DOHH2 (cell line): ENCODE measurements around the gene DLK1.

Source experiments
- H3F3A ChIP-seq: fragments of 200-600 bp; sonication (generic), shearing (Covaris generic); 2 replicates; pipeline ENCODE4 v1.6.0; 2016; ENCODE audit warnings: antibody characterized with exemption, mild to moderate bottlenecking; ENCODE audit not compliant: control insufficient read depth, insufficient read depth
- H3K27ac ChIP-seq: fragments of 200-600 bp; sonication (generic); 2 replicates; pipeline ENCODE4 v1.5.1; 2014; ENCODE audit warnings: low read depth, mild to moderate bottlenecking, low read length, moderate library complexity
- H3K27me3 ChIP-seq: fragments of 200-600 bp; sonication (generic); 2 replicates; pipeline ENCODE4 v1.6.1; 2014; ENCODE audit warnings: mild to moderate bottlenecking, low read length, mixed read lengths; ENCODE audit not compliant: control insufficient read depth
- H3K36me3 ChIP-seq: fragments of 200-600 bp; sonication (generic); 2 replicates; pipeline ENCODE4 v1.6.1; 2014; ENCODE audit warnings: mild to moderate bottlenecking, low read length, moderate library complexity, mixed read lengths; ENCODE audit not compliant: control insufficient read depth
- H3K4me1 ChIP-seq: fragments of 200-600 bp; sonication (generic); 2 replicates; pipeline ENCODE4 v1.6.1; 2014; ENCODE audit warnings: mild to moderate bottlenecking, low read length, mixed read lengths; ENCODE audit not compliant: control insufficient read depth
- H3K4me2 ChIP-seq: fragments of 200-600 bp; sonication (generic); 2 replicates; pipeline ENCODE4 v1.6.0; 2014; ENCODE audit warnings: mild to moderate bottlenecking, low read length, moderate library complexity
- H3K4me3 ChIP-seq: fragments of 200-600 bp; sonication (generic); 2 replicates; pipeline ENCODE4 v1.5.1; 2014; ENCODE audit warnings: mild to moderate bottlenecking, low read length, mixed read lengths
- H3K79me2 ChIP-seq: fragments of 200-600 bp; sonication (generic); 2 replicates; pipeline ENCODE4 v1.6.1; 2014; ENCODE audit warnings: mild to moderate bottlenecking, low read length, mixed read lengths; ENCODE audit not compliant: control insufficient read depth
- H3K9me2 ChIP-seq: fragments of 200-600 bp; sonication (generic); replicated peaks from 2 replicates; pipeline ENCODE4 v1.6.1; 2014; ENCODE audit warnings: mild to moderate bottlenecking, low read length, mixed read lengths; ENCODE audit not compliant: control insufficient read depth
- H3K9me3 ChIP-seq: fragments of 200-600 bp; sonication (generic); 2 replicates; pipeline ENCODE4 v1.6.1; 2014; ENCODE audit warnings: antibody characterized with exemption, low read length, mixed read lengths; ENCODE audit not compliant: control insufficient read depth, insufficient read depth
- H4K20me1 ChIP-seq: fragments of 200-600 bp; sonication (generic); 2 replicates; pipeline ENCODE4 v1.6.0; 2014; ENCODE audit warnings: low read depth, mild to moderate bottlenecking, antibody characterized with exemption, low read length, moderate library complexity; ENCODE audit not compliant: control insufficient read depth, insufficient read depth
- EZH2phosphoT487 ChIP-seq: fragments of 200-600 bp; sonication (generic); IDR thresholded peaks from 2 replicates; pipeline ENCODE4 v1.6.1; 2017; ENCODE audit warnings: borderline replicate concordance, mild to moderate bottlenecking, antibody characterized with exemption, low read length, moderate library complexity, mixed read lengths
- TF ChIP-seq, protein P1 (sequence below): fragments of 200-600 bp; sonication (generic); IDR thresholded peaks from one replicate; pipeline ENCODE4 v1.5.1; 2014; ENCODE audit warnings: antibody characterized with exemption, mild to moderate bottlenecking, low read depth, low read length; ENCODE audit not compliant: poor library complexity, severe bottlenecking

Gene DLK1

DNA sequence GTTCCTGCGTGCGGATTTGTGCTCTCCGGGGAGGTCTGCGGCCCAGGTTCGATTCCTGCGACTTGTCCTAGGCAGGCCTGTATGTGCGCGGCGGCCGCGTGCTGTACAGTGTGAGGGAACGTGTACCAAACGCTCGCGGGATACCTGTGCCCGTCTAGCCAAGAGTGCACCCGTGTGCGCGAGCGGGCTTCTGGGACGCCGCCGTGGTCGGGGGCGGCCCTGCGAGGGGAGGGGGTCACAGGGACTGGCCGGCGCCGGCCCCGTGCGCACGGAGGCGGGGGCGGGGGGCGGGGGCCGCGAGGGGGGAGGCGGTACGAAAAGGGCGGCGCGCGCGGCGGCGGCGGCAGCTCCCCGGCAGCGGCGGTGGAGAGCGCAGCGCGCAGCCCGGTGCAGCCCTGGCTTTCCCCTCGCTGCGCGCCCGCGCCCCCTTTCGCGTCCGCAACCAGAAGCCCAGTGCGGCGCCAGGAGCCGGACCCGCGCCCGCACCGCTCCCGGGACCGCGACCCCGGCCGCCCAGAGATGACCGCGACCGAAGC lies at the start of gene DLK1:
DLK1 (plus strand) TSS at position 343 of the 536 bp plus-strand sequence; CDS start at position 520, 177 bp downstream.
- no peak within 1 kb of the TSS for H3K4me2 ChIP-seq
- H3K27ac ChIP-seq: no peak within 1 kb of the TSS
- H3K9me3 ChIP-seq: no peaks in the 10 kb centered on the region
- H3K36me3 ChIP-seq: no peaks in the 10 kb centered on the region
- no peaks in the 10 kb centered on the region for H3K79me2 ChIP-seq
- H3F3A ChIP-seq: no peaks in the 10 kb centered on the region
- no peaks in the 10 kb centered on the region for H4K20me1 ChIP-seq
- no peaks in the 10 kb centered on the region for H3K4me1 ChIP-seq
- no peaks in the 10 kb centered on the region for H3K27me3 ChIP-seq
- TF ChIP-seq, protein P1, sequence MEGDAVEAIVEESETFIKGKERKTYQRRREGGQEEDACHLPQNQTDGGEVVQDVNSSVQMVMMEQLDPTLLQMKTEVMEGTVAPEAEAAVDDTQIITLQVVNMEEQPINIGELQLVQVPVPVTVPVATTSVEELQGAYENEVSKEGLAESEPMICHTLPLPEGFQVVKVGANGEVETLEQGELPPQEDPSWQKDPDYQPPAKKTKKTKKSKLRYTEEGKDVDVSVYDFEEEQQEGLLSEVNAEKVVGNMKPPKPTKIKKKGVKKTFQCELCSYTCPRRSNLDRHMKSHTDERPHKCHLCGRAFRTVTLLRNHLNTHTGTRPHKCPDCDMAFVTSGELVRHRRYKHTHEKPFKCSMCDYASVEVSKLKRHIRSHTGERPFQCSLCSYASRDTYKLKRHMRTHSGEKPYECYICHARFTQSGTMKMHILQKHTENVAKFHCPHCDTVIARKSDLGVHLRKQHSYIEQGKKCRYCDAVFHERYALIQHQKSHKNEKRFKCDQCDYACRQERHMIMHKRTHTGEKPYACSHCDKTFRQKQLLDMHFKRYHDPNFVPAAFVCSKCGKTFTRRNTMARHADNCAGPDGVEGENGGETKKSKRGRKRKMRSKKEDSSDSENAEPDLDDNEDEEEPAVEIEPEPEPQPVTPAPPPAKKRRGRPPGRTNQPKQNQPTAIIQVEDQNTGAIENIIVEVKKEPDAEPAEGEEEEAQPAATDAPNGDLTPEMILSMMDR: no peak
- no peak for TF ChIP-seq EZH2phosphoT487
- H3K4me3 ChIP-seq: no peak within 1 kb of the TSS
- no peaks in the 10 kb centered on the region for H3K9me2 ChIP-seq

DNA sequence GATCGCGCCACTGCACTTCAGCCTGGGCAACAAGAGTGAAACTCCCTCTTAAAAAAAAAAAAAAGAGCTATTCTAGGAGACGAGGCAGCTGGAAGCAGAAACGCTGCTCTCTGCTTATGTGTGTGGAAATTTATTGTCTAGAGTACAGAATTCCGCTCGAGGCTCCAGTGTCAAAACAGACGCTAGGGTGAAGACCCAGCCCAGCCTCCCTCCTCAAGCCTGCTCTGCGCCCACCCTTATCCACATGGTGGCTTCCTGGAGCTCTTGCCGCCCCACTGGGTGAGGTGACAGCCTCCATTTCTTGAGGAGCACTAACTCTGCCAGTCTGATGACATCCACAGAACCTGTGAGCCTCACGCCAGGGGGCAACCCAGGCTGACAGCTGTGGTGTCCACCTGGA lies 49.5 kb upstream of the DLK1 start:
- H3K9me3 ChIP-seq: no peaks in the 10 kb centered on the region
- H3K9me2 ChIP-seq: no peaks in the 10 kb centered on the region
- H3K27ac ChIP-seq: no peak overlapping the region
- no peak overlapping the region for H3K4me2 ChIP-seq
- no peaks in the 10 kb centered on the region for H3K4me1 ChIP-seq
- H3K79me2 ChIP-seq: no peaks in the 10 kb centered on the region
- no peaks in the 10 kb centered on the region for H3F3A ChIP-seq
- no peaks in the 10 kb centered on the region for H3K36me3 ChIP-seq
- H4K20me1 ChIP-seq: no peaks in the 10 kb centered on the region
- no peaks in the 10 kb centered on the region for H3K27me3 ChIP-seq
- no peak for TF ChIP-seq EZH2phosphoT487
- TF ChIP-seq, protein P1: no peak
- no peak overlapping the region for H3K4me3 ChIP-seq

DNA sequence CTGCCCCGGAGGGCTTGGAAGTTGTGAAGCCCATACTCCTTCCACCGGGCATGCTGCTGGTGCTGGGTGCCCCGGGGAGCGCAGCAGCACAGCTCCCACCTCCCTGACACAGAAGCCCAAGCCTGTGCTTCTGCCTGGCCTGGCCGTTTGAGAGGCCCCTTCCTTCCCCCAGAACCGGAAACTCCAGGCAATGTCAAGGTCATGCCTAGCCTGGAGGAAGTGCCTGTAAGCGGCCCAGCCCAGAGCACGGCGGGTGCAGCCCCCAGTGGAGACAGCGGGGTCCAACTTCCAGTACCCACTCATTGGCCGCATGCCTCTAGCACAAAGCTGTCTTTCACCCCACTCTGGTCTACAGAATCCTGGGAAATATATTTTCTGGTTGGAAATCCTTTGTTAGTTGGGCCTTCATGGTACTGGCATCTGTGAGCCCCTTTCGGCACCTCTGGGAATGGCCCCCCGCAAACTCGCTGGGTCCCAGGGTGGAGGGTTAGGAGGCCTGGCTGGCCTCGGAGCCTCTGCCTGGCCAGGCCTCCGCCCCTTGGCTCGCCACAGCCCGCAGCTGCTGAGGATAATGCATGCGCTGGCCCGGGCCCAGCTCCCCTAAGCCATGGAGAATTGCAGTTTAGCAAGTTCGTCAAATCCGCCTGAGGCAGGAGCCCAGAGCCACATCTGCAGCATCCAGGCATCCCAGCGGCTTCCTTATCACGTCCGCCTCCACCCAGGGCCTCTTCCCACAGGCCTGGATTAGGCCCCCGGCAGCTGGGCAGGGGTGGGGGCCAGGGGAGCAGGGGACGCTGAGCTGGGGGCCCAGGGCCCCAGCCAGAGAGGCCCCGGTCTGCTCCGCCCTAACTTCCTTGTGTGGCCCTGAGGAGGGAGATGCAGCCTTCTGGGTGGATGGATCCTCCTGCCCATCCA lies 48.9 kb upstream of the DLK1 start:
- Histone ChIP-seq H3F3A (no peaks in the 10 kb centered on the region), H3K4me3 (no peak overlapping the region), H3K9me2 (no peaks in the 10 kb centered on the region), H4K20me1 (no peaks in the 10 kb centered on the region), H3K27ac (no peak overlapping the region), H3K4me1 (no peaks in the 10 kb centered on the region), H3K27me3 (no peaks in the 10 kb centered on the region), H3K79me2 (no peaks in the 10 kb centered on the region), H3K9me3 (no peaks in the 10 kb centered on the region), H3K4me2 (no peak overlapping the region), H3K36me3 (no peaks in the 10 kb centered on the region)
- TF ChIP-seq, protein P1: no peak
- no peak for TF ChIP-seq EZH2phosphoT487
